ENCODE measurements around the gene STRN3.
"Not testable (repeated sequence)": the region's sequence is repeated elsewhere in the genome, so short reads cannot be mapped to it uniquely, and the experiment has no call there.

The STRN3 gene

GRCh38 chr14:30980980-30981379, 45.2 kb downstream of the STRN3 start:
- DNase-seq (ENCODE audit: insufficient read length, low spot score) (no peak), FAIRE-seq (no peak)
- TF ChIP-seq, protein P1, sequence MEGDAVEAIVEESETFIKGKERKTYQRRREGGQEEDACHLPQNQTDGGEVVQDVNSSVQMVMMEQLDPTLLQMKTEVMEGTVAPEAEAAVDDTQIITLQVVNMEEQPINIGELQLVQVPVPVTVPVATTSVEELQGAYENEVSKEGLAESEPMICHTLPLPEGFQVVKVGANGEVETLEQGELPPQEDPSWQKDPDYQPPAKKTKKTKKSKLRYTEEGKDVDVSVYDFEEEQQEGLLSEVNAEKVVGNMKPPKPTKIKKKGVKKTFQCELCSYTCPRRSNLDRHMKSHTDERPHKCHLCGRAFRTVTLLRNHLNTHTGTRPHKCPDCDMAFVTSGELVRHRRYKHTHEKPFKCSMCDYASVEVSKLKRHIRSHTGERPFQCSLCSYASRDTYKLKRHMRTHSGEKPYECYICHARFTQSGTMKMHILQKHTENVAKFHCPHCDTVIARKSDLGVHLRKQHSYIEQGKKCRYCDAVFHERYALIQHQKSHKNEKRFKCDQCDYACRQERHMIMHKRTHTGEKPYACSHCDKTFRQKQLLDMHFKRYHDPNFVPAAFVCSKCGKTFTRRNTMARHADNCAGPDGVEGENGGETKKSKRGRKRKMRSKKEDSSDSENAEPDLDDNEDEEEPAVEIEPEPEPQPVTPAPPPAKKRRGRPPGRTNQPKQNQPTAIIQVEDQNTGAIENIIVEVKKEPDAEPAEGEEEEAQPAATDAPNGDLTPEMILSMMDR (IDR thresholded peaks at IDR 0.05; ENCODE audit: insufficient read depth, missing control alignments), result no peak

GRCh38 chr14:30980106-30980704, 46.0 kb downstream of the STRN3 start:
- DNase-seq (ENCODE audit: insufficient read length, low spot score); FAIRE-seq: not testable (repeated sequence)
- TF ChIP-seq, protein P1 (IDR thresholded peaks at IDR 0.05; ENCODE audit: insufficient read depth, missing control alignments), result peak; percentile 64

DNA sequence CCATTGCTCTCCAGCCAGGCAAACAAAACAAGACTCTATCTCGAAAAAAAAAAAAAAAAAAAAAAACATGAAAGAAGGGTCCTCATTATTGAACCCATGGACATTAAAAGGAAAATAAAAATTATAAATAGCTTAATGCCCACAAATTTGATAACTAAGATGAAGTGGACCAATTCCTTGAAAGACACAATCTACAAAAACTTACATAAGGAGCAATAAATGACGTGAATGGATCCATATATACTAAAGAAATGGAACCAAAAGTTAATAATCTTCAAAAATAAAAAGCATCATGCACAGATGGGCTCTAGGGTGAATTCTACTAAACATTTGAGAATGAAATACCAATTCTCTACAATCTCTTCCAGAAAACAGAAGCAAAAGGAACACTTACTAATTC, 48.4 kb downstream of the STRN3 start:
- DNase-seq (ENCODE audit: insufficient read length, low spot score) (no peak), FAIRE-seq (no peak)
- TF ChIP-seq, protein P1 (IDR thresholded peaks at IDR 0.05; ENCODE audit: insufficient read depth, missing control alignments), result no peak

DNA sequence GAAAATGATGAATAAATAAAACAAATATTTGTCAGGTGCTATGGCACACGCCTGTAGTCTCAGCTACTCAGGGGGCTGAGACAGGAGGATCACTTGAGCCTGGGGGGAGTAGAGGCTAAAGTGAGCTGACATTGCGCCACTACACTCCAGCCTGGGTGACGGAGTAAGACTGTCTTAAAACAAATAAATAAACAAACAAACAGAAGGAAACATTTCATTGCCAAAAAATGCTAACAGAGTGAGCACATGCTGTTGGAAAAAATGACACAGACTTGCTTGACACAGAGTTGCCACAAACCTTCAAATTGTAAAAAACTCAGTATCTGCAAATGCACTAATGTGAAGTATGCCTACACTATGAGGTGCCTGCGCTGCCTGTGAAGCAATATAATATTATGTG, 51.6 kb downstream of the STRN3 start:
- FAIRE-seq, result no peak

DNA sequence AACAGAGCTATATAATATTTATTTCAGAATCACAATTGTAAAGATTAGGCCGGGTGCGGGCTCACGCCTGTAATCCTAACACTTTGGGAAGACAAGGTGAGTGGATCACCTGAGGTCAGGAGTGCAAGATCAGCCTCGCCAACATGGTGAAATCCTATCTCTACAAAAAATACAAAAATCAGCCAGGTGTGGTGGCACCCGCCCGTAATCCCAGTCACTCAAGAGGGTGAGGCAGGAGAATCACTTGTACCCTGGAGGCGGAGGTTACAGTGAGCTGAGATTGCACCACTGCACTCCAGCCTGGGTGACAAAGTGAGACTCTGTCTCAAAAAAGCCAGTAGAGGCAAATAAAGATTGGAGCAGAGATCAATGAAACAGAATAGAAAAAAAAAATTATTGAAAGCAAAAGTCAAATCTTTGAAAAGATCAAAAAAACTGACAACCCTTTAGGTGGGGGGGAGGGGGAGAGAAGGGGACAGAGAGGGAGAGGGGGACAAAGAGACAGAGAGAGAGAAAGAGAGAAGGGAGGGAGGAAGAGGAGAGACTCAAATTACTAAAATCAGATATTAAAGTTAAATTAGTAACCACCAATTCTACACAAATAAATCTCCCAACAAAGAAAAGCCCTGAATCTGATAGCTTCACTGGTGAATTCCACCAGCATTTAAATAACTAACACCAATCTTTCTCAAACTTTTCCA, 53.1 kb downstream of the STRN3 start:
- FAIRE-seq (no peak), DNase-seq (ENCODE audit: insufficient read length, low spot score) (no peak)
- TF ChIP-seq, protein P1 (IDR thresholded peaks at IDR 0.05; ENCODE audit: insufficient read depth, missing control alignments), result no peak

More for the DNA sequence above, 51.6 kb downstream of the STRN3 start:
- DNase-seq (ENCODE audit: insufficient read length, low spot score), result no peak
- TF ChIP-seq, protein P1 (IDR thresholded peaks at IDR 0.05; ENCODE audit: insufficient read depth, missing control alignments), result no peak

GRCh38 chr14:30972036-30972732, 54.0 kb downstream of the STRN3 start:
- not testable (repeated sequence) for DNase-seq (ENCODE audit: insufficient read length, low spot score); FAIRE-seq

DNA sequence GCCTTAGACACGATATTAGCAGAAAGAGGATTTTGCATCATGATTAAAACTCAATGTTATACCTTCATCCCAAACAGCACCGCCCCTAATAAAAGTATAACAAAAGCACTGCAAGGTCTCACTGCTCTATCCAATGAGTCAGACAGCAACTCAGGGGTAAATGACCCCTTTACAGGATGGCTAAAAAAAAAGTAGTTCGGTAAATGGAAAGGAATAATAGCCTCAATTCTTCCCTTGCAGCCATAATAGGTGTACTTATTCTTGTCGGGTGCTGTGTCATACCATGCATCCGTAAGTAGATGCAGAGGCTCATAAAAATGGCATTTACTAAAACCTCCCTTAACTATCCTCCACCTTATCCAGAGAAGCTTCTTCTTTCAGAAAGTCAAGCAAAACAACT, 54.6 kb downstream of the STRN3 start:
- TF ChIP-seq, protein P1 (IDR thresholded peaks at IDR 0.05; ENCODE audit: insufficient read depth, missing control alignments), result no peak
- no peak for FAIRE-seq
- DNase-seq (ENCODE audit: insufficient read length, low spot score), result no peak

GRCh38 chr14:30969796-30970195, 56.4 kb downstream of the STRN3 start:
- FAIRE-seq; DNase-seq (ENCODE audit: insufficient read length, low spot score): not testable (repeated sequence)

- not testable (repeated sequence) for FAIRE-seq; DNase-seq (ENCODE audit: insufficient read length, low spot score)
Measured at GRCh38 chr14:30967364-30968098, 58.6 kb downstream of the STRN3 start.
